ENCODE results near the gene HDAC7. TPM values are rescaled to one million over a fixed set of nuclear protein-coding genes. Genes with fewer than 3 reads are reported as not detected.

The HDAC7 gene
- total and polyA plus RNA-seq, 4 donors, result 13.5 to 64.2 (median 32.0) TPM

DNA sequence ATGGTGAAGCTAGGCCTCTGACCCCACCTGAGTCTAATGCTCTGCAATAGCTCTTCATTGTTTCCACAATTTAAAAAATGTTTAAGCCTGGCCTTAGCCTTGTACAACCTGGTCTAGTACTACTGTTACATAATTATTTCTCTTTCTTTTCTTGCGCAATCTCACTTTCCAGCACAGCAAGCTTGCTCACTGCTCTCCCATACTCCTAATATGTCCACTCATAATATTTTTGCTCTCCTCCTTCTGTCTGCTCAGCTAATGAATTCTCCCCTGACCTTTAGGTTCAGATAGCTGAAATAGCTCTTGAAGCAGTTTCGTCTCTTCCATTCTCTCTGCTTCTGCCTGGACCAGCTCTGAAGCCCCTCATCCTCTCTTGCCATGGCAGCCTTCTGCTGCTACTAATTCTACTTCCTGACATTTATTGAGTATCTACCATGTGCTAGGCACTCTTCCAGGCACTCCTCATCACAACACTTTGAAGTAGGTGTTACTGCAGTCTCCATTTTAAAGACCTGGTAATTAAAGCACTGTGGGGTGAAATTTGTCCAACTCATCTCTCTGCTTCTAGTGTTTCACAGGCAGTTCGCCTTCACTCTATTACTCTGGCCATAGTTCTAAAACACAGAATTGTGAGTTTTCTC is 49.5 kb downstream of the HDAC7 start:
- H3K36me3 ChIP-seq (ENCODE audit: control insufficient read depth, insufficient read depth, low read length), result peaks cover 5% of the 10 kb centered on the region
- H3K27ac ChIP-seq (ENCODE audit: low read depth, low read length), result no peak overlapping the region
- DNase-seq (ENCODE audit: low read depth in 4 of 6, low spot score in 6 of 6), result no peak
- 94% methylated on average over 1 of the region's 3 CpGs for WGBS (ENCODE audit: insufficient coverage)
- no peak overlapping the region for H3K4me3 ChIP-seq (ENCODE audit: low read depth, low read length)
- no peaks in the 10 kb centered on the region for H3K9me3 ChIP-seq (ENCODE audit: control insufficient read depth, insufficient read depth, low read length)
- H3K4me1 ChIP-seq (ENCODE audit: control insufficient read depth, insufficient read depth, low read length), result peaks cover 22% of the 10 kb centered on the region
- H3K27me3 ChIP-seq (ENCODE audit: control insufficient read depth, insufficient read depth, low read length), result no peaks in the 10 kb centered on the region

DNA sequence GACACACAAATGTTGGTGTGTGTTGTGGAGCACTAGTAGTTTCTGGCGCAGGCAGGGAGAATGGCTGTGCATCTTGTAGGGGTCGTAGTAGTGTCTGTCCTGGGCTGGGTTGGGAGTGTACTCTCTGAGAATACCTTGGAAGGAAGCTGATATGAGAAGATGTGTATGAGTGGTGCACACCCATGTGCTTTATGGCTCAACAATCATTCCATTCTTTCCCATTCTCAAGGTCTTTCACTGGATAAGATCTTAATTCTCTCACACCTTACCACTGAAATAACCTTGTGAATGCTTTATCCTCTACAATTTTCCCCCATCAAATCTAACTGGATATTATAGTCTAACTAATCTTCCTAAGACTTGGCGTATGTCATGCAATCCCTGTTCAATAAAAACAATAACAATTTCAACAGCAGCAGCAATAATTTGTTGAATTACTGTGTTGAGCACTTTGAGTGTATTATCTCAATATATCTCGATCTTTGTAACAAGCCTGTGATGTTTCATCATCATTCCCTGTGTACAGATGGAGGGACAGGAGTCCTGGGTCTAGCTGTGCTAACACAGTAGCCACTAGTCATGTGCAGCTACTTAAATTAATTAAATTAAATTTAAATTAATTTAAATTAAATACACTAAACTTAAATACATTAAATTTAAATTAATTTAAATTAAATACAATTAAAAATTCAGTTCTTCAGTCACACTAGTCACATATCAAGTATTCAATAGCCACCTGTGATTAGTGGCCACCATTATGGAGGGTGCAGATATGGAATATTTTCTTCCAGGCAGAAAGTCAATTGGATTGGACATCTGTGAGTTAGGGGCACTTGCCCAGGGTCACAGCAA is 50.2 kb downstream of the HDAC7 start:
- no peak overlapping the region for H3K27ac ChIP-seq (ENCODE audit: low read depth, low read length)
- no peaks in the 10 kb centered on the region for H3K27me3 ChIP-seq (ENCODE audit: control insufficient read depth, insufficient read depth, low read length)
- peaks cover 14% of the 10 kb centered on the region for H3K4me1 ChIP-seq (ENCODE audit: control insufficient read depth, insufficient read depth, low read length)
- no peaks in the 10 kb centered on the region for H3K9me3 ChIP-seq (ENCODE audit: control insufficient read depth, insufficient read depth, low read length)
- H3K36me3 ChIP-seq (ENCODE audit: control insufficient read depth, insufficient read depth, low read length), result peaks cover under 1% of the 10 kb centered on the region
- WGBS (ENCODE audit: insufficient coverage), result 100% methylated on average over 1 of the region's 4 CpGs
- no peak overlapping the region for H3K4me3 ChIP-seq (ENCODE audit: low read depth, low read length)
- no peak for DNase-seq (ENCODE audit: low read depth in 4 of 6, low spot score in 6 of 6)

DNA sequence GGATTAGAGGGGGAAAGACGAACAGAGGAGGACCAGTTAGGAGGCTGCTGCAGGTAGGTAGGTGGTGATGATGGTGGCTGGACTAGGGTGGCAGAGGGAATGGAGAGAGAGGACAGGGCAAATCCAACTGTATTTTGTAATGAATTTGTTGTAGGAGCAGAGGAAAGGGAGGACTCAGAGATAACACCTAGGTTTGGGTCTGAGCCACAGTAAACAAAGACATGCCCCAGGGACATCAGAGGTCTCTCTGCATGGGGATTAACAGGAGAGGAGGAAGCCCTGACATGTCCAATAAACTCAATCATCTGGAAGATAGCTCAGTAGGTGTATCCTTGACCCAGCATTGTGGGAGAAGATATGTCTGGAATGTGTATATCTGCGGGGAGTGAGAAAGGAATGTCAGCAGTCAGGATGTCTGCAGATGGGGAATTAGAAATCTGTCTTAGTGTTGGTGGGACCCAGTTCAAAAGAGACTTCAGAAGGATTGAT is 51.3 kb downstream of the HDAC7 start:
- H3K36me3 ChIP-seq (ENCODE audit: control insufficient read depth, insufficient read depth, low read length), result no peaks in the 10 kb centered on the region
- no peak overlapping the region for H3K27ac ChIP-seq (ENCODE audit: low read depth, low read length)
- 59% methylated on average over 2 of the region's 2 CpGs for WGBS (ENCODE audit: insufficient coverage)
- H3K4me1 ChIP-seq (ENCODE audit: control insufficient read depth, insufficient read depth, low read length), result peaks cover 8% of the 10 kb centered on the region
- no peaks in the 10 kb centered on the region for H3K9me3 ChIP-seq (ENCODE audit: control insufficient read depth, insufficient read depth, low read length)
- no peak overlapping the region for H3K4me3 ChIP-seq (ENCODE audit: low read depth, low read length)
- no peak for DNase-seq (ENCODE audit: low read depth in 4 of 6, low spot score in 6 of 6)
- H3K27me3 ChIP-seq (ENCODE audit: control insufficient read depth, insufficient read depth, low read length), result no peaks in the 10 kb centered on the region

DNA sequence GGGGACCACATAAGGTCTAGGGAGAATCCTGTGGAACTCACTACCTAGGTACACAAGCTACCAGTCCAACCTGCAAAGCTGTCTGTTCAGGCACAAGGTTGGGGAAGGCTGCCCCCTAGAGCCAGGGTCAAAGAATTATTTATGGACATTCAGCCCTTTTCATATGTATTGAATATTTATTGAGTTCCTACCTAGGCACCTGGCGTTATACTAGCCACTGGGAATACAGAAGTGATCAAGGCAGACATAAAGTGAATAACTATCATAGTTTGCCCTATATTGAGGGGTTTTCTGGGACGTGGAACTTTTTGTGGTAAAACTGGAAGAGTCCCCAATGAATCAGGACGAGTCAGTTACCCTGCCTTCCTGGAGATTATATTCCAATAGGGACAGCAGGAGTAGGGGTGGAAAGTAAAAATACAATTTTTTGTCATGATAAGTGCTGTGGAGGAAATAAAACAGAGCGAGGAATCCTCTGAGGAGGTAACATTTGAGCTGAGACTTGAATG is 52.4 kb downstream of the HDAC7 start:
- Histone ChIP-seq H3K9me3 (ENCODE audit: control insufficient read depth, insufficient read depth, low read length) (no peaks in the 10 kb centered on the region), H3K4me3 (ENCODE audit: low read depth, low read length) (no peak overlapping the region), H3K27me3 (ENCODE audit: control insufficient read depth, insufficient read depth, low read length) (no peaks in the 10 kb centered on the region), H3K4me1 (ENCODE audit: control insufficient read depth, insufficient read depth, low read length) (peaks cover 4% of the 10 kb centered on the region), H3K27ac (ENCODE audit: low read depth, low read length) (no peak overlapping the region), H3K36me3 (ENCODE audit: control insufficient read depth, insufficient read depth, low read length) (no peaks in the 10 kb centered on the region)
- DNase-seq (ENCODE audit: low read depth in 4 of 6, low spot score in 6 of 6), result no peak
- 72% methylated on average over 3 of the region's 4 CpGs for WGBS (ENCODE audit: insufficient coverage)

DNA sequence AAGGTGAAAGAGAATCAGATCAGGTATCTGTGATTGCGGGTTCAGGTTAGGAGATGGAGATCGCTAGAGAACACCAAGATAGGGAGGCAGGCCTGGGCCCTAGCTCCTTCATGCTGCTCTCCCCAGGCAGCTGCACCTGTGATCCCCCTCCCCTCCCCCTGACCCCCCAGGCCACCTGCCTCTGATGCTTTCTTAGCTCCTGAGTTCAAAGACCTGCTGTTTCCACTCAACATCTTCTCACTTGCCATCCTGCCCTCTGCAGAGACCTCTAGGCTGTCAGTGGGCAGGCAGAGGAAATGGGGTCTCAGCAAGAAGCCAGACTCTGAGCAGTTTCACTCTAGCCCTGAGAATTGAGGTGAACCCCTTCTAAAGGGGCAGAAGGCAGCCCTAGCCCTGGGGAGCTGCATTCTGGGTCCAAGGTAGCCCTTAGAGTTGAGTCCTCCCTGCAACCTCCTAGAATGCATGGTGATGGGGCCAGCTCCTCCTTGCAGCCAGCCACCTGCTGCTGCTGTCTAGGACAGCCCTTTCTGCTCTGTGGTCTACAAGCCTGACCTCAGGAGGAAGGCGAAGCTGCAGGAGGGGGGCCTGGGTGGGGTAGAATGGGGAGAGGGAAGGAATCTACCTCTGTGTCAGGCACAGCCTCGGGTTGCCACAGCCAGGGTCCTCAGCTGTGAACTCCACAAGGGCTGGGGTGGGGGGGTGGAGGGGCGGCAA is 53.0 kb downstream of the HDAC7 start:
- Histone ChIP-seq H3K4me1 (ENCODE audit: control insufficient read depth, insufficient read depth, low read length) (no peaks in the 10 kb centered on the region), H3K27me3 (ENCODE audit: control insufficient read depth, insufficient read depth, low read length) (no peaks in the 10 kb centered on the region), H3K9me3 (ENCODE audit: control insufficient read depth, insufficient read depth, low read length) (no peaks in the 10 kb centered on the region), H3K27ac (ENCODE audit: low read depth, low read length) (no peak overlapping the region), H3K4me3 (ENCODE audit: low read depth, low read length) (no peak overlapping the region), H3K36me3 (ENCODE audit: control insufficient read depth, insufficient read depth, low read length) (no peaks in the 10 kb centered on the region)
- 76% methylated on average over 4 of the region's 5 CpGs for WGBS (ENCODE audit: insufficient coverage)
- DNase-seq (ENCODE audit: low read depth in 4 of 6, low spot score in 6 of 6), result no peak

DNA sequence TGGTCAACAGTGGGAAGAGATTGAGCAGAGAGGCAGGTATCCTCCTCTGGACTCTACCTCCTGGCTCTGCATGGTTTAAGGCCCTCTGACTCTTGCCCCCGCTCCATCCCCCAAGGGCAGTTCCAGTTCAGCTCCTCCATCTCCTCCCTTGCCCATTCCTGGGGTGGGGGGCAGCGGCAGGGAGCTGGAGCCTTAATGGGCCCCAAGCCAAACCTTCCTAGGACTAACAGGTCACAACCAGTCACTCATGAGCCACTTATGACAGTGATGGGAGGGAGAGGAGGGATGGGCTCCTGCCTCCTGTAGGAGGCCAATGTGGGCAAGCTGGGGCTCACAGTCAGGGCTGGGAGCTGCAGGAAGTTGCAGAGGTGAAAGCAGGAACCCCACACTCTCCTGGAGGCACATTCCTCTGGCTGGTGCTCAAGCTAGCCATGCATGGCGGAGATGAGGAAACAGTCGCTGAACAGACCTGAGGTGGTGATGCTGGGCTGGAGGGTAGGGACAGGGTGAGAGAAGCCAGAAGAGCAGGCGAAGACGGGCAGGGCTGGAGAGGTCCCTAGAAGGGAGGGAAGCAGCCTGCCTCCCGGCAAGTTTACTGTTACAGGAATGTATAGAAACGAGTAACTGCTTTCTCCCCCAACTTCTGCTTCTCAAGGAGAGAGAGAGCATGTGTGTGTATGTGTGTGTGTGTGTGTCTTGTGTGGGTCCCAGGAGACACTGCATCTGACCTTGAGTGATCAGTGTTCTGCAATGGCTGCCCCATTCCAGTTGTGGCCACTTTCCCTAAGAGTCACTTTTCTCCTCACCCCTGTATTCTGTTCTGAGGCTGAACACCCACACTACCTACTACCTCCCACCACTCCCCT is 56.0 kb downstream of the HDAC7 start:
- 99% methylated on average over 5 of the region's 8 CpGs for WGBS (ENCODE audit: insufficient coverage)
- Histone ChIP-seq H3K4me3 (ENCODE audit: low read depth, low read length) (no peak overlapping the region), H3K36me3 (ENCODE audit: control insufficient read depth, insufficient read depth, low read length) (no peaks in the 10 kb centered on the region), H3K27me3 (ENCODE audit: control insufficient read depth, insufficient read depth, low read length) (no peaks in the 10 kb centered on the region), H3K27ac (ENCODE audit: low read depth, low read length) (no peak overlapping the region), H3K4me1 (ENCODE audit: control insufficient read depth, insufficient read depth, low read length) (peaks cover 8% of the 10 kb centered on the region), H3K9me3 (ENCODE audit: control insufficient read depth, insufficient read depth, low read length) (no peaks in the 10 kb centered on the region)
- DNase-seq (ENCODE audit: low read depth in 4 of 6, low spot score in 6 of 6), result no peak

DNA sequence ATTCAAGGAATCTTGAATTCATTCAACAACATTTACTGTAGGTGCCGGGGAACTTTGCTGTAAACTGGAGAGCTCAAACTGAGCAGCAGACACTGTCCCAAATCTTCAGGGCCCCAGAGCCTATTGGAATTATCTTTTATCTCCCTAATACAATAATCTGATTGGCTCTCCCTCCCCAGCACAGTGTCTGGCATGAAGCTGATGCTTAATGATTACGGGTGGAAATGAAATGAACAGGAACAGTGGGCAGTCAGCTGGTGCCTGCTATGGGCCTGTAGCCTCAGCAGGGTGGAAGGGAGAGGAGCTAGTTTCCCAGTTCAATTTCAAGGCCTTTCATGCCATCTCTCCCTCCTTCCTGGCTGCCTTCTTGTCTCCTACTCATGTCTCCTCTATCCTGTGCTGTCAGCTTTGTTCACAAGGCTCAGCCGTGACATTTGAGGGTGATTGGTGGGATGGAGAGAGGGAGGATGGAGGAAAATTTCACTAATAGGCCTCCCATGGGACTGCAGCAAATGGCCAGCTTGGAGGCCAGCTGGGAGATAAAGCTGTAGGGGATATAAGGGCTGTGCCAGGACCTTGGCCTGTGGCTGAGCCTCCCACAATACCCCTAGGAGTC is 56.7 kb downstream of the HDAC7 start:
- Histone ChIP-seq H3K4me1 (ENCODE audit: control insufficient read depth, insufficient read depth, low read length) (peaks cover 16% of the 10 kb centered on the region), H3K4me3 (ENCODE audit: low read depth, low read length) (no peak overlapping the region), H3K36me3 (ENCODE audit: control insufficient read depth, insufficient read depth, low read length) (no peaks in the 10 kb centered on the region), H3K27ac (ENCODE audit: low read depth, low read length) (no peak overlapping the region), H3K27me3 (ENCODE audit: control insufficient read depth, insufficient read depth, low read length) (no peaks in the 10 kb centered on the region), H3K9me3 (ENCODE audit: control insufficient read depth, insufficient read depth, low read length) (no peaks in the 10 kb centered on the region)
- 80% methylated on average over 2 of the region's 3 CpGs for WGBS (ENCODE audit: insufficient coverage)
- no peak for DNase-seq (ENCODE audit: low read depth in 4 of 6, low spot score in 6 of 6)

DNA sequence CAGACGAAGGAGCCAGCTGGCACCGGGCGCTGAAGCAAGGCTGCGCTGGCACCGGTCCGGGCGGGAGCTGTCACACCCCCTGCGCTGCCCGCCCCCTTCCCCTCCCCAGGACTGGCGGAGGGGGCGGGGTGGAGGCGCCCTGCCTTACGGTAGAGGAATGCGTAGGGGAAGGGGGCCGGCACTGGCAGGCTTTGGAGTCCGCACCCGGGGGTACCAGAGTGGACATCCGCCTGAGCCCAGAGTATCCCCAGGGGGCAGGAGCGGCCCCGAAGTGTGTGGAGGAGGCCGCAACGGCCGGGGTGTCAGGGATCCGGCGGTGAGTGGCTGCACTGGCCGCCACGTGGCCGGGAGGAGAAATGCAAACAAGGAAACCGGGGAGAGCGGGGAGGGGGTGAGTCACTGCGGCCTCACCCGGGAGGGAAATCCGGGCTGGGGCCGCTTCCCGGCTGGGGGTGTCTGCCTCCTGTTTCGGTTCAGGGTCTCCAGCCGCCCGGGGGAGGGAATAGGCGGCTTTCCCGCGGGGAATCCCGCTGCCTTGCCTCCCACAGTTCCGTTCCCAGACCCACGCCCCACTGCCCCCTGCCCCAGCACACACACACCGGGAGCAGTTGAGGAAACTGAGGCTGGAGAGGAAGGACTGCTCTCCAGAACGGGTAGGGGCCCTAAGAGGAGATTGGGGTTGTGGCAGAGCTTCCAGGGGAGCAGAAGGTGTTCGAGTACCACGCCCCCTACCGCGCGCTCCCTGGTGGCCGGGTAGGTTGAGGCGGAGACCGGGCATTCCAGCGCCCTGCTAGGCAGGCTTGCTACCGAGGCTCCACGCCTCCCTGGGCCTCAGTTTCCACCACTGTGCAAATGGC is 60.6 kb downstream of the HDAC7 start, which contains the start of gene RAPGEF3:
Gene RAPGEF3 (minus strand): TSS at position 47 of the 857 bp plus-strand sequence. CDS start 324 bp downstream, outside the sequence.
- no peaks in the 10 kb centered on the region for H3K27me3 ChIP-seq (ENCODE audit: control insufficient read depth, insufficient read depth, low read length)
- WGBS (ENCODE audit: insufficient coverage), result 1% methylated on average over 40 of the region's 57 CpGs
- no peaks in the 10 kb centered on the region for H3K9me3 ChIP-seq (ENCODE audit: control insufficient read depth, insufficient read depth, low read length)
- H3K36me3 ChIP-seq (ENCODE audit: control insufficient read depth, insufficient read depth, low read length), result no peaks in the 10 kb centered on the region
- H3K4me1 ChIP-seq (ENCODE audit: control insufficient read depth, insufficient read depth, low read length), result peaks cover 37% of the 10 kb centered on the region
- H3K27ac ChIP-seq (ENCODE audit: low read depth, low read length), result peak within 1 kb of the TSS; percentile 45
- peak in 3 of 6 donors; percentile 68 to 92 (median 91) for DNase-seq (ENCODE audit: low read depth in 4 of 6, low spot score in 6 of 6)
- peak within 1 kb of the TSS; percentile 61 for H3K4me3 ChIP-seq (ENCODE audit: low read depth, low read length)

Measured in spinal cord (tissue), 10 donors.